ENCODE measurements around the gene SEC14L5.

DNA sequence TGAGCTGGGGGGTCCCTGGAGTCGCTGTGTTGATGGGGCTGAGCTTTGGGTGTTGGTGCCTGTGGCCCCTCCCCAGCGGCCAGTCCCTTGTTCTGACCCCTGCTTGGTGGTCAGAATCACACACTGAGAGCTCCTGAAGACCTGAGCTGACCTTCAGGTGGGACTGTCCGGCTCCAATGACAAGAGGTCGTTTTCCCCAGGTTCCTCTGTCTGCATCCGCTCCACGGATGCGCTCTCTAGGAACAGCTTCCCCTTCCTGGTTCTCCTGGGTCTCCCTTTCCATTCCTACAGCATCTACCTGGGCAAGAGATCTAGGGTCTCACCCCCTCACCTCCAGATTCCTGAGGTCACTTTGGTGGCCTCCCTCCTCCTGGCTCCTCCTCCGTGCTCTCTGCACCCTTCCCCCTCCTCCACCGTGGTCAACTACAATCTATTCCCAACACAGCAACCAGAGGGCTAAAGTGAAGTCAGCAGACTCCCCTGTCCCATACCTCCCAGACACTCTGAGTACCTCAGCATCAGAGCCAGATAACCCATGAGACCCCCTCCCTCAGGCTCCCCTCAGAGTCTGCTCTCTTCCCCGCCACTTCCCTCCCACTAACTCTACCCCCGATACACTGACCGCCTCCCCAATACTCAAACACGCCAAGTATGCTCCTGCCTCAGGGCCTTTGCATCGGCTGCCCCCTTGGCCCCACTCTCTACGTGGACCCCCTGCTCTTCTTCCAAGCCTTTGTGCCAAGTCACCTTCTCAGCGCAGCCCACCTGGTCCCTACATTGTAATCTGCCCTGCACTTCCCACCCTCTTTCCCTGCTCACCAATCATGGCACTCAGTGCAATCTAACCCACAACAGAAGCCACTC, 9.0 kb upstream of the SEC14L5 start:
- TF ChIP-seq, protein P1, sequence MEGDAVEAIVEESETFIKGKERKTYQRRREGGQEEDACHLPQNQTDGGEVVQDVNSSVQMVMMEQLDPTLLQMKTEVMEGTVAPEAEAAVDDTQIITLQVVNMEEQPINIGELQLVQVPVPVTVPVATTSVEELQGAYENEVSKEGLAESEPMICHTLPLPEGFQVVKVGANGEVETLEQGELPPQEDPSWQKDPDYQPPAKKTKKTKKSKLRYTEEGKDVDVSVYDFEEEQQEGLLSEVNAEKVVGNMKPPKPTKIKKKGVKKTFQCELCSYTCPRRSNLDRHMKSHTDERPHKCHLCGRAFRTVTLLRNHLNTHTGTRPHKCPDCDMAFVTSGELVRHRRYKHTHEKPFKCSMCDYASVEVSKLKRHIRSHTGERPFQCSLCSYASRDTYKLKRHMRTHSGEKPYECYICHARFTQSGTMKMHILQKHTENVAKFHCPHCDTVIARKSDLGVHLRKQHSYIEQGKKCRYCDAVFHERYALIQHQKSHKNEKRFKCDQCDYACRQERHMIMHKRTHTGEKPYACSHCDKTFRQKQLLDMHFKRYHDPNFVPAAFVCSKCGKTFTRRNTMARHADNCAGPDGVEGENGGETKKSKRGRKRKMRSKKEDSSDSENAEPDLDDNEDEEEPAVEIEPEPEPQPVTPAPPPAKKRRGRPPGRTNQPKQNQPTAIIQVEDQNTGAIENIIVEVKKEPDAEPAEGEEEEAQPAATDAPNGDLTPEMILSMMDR (IDR thresholded peaks at IDR 0.05; ENCODE audit: low read depth, low read length): no peak
- TF ChIP-seq POLR2A (IDR thresholded peaks at IDR 0.05; ENCODE audit: extremely low read depth, insufficient read length): no peak
- TF ChIP-seq, protein P2, sequence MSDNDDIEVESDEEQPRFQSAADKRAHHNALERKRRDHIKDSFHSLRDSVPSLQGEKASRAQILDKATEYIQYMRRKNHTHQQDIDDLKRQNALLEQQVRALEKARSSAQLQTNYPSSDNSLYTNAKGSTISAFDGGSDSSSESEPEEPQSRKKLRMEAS (IDR thresholded peaks at IDR 0.05; ENCODE audit: low read depth, low read length): no peak
- no peak for TF ChIP-seq MYC (IDR thresholded peaks at IDR 0.05; ENCODE audit: low read depth, low read length)

Data from NB4 (cell line).